Skin epidermis (tissue), 12 donors: ENCODE measurements around the gene MFN1.

Experiments
- H3K27ac ChIP-seq, 21 experiments: fragments of 200-600 bp; sonication (generic) in 11 of 21; one replicate each; pipeline ENCODE4 v1.5.0; 2020; ENCODE audit warnings: mild to moderate bottlenecking in 3 of 21, inconsistent platforms in 2 of 21, moderate library complexity in 2 of 21
- H3K4me3 ChIP-seq, 7 experiments: fragments of 200-600 bp; sonication (generic) in 2 of 7; one replicate each; pipeline ENCODE4 v1.5.0; 2020; ENCODE audit warnings: inconsistent platforms in 2 of 7, mild to moderate bottlenecking in 2 of 7, moderate library complexity in 1 of 7

The MFN1 gene

GRCh38 chr3:179418610-179419009 is 71.1 kb downstream of the MFN1 start:
- H3K4me3 ChIP-seq = no peak overlapping the region
- no peak overlapping the region for H3K27ac ChIP-seq

GRCh38 chr3:179421500-179421899 is 74.0 kb downstream of the MFN1 start:
- Histone ChIP-seq H3K4me3 (no peak overlapping the region), H3K27ac (no peak overlapping the region)

- no peak overlapping the region for H3K27ac ChIP-seq
- no peak overlapping the region for H3K4me3 ChIP-seq
These were observed 77.6 kb downstream of the MFN1 start for GRCh38 chr3:179425075-179425474.

DNA sequence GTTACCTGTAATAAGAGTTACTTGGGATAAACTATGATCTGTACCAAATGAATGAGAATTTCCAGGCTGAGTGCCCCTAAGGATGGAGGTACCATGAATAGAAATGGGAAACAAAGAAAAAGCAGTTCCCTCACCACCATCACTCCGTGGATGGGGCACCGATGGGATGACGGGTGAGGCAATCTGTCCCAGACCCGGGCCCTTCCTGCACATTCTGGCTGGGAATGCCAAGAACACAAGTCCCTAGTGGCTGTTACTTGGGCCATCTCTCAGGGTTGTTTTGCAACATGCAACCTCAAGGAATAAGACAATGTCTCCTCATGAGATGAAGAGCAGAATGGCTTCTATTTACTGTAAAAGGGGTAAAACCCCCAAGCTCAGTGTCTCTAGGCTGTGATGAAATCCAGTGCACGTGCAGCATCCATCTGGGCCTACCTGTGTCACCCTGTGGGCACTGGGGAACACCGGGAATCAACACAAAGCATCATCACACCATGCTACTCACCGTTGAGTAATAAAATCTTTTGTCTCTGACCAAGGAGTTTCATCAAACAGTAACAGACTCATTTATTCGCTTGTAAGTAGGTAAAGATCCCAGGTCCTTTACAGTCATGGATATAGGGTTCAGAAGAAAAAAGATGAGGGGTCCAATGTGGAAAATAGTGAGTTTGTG is 81.5 kb downstream of the MFN1 start:
- no peak overlapping the region for H3K27ac ChIP-seq
- H3K4me3 ChIP-seq = no peak overlapping the region

DNA sequence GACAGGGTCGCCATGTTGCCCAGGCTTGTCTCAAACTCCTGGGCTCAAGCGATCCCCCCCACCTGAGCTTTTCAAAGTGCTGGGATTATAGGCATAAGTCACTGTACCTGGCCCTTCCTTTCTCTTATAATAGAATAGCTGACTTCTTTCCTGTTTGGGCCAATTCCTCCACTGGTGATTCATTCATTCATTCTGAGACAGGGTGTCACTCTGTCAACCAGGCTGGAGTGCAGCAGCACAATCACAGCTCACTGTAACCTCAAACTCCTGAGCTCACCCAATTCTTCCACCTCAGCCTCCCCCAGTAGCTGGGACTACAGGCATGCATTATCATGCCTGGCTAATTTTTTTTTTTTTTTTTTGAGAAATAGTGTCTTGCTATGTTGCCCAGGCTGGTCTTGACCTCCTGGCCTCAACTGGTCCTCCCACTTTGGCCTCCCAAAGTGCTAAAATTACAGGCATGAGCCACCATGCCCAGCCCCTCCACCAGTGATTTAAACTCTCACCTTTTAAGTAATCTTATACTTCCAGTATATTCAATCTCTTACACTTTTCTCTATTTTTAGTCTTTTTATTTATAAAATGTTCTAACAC is 82.9 kb downstream of the MFN1 start:
- H3K4me3 ChIP-seq = no peak overlapping the region
- peak overlapping the region in 1 of 21 experiments; percentile 49 for H3K27ac ChIP-seq

DNA sequence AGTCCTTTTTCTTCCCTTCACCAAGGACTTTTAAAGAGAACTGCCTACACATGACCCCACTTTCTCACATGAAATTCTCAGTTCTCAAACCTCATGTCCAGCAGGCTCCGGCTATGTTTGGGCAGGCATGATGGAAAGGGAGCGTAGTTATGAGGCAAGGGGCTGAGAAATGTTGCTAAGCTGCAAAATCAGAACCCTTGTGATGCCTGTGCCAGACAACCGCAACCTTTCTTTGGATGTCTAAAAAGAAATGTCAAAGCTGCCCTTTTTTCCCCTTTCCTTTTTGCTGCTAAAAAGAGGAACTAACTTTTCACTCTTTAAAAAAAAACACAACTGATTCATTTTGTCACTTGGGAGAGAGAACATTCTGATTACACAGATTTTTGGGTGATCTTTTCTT is 84.5 kb downstream of the MFN1 start:
- Histone ChIP-seq H3K27ac (peak overlapping the region in 6 of 21 experiments; percentile 1 to 31 (median 22)), H3K4me3 (no peak overlapping the region)

GRCh38 chr3:179432451-179432850 is 84.9 kb downstream of the MFN1 start:
- H3K27ac ChIP-seq = peak overlapping the region in 5 of 21 experiments; percentile 1 to 31 (median 20)
- H3K4me3 ChIP-seq = no peak overlapping the region

GRCh38 chr3:179436517-179436916 is 89.0 kb downstream of the MFN1 start:
- peak overlapping the region in 2 of 21 experiments; percentile 2 to 18 for H3K27ac ChIP-seq
- no peak overlapping the region for H3K4me3 ChIP-seq

- Histone ChIP-seq H3K27ac (peak overlapping the region in 1 of 21 experiments; percentile 29), H3K4me3 (no peak overlapping the region)
These were observed 91.3 kb downstream of the MFN1 start for GRCh38 chr3:179438841-179439240.
